PC-3 (cell line): ENCODE measurements around the gene FBF1.

ENCODE experiments used
- EZH2 ChIP-seq: fragments of 300-600 bp; sonication (generic); IDR thresholded peaks from one replicate; pipeline ENCODE4 v1.6.1; 2017; ENCODE audit warnings: antibody characterized with exemption, mild to moderate bottlenecking, low read length; ENCODE audit not compliant: unreplicated experiment
- TF ChIP-seq, protein P1 (sequence below): fragments of 300-600 bp; sonication (generic); conservative IDR thresholded peaks from 2 replicates; pipeline ENCODE4 v1.5.1; 2017; ENCODE audit warnings: antibody characterized with exemption, low read depth, mild to moderate bottlenecking, low read length

DNA sequence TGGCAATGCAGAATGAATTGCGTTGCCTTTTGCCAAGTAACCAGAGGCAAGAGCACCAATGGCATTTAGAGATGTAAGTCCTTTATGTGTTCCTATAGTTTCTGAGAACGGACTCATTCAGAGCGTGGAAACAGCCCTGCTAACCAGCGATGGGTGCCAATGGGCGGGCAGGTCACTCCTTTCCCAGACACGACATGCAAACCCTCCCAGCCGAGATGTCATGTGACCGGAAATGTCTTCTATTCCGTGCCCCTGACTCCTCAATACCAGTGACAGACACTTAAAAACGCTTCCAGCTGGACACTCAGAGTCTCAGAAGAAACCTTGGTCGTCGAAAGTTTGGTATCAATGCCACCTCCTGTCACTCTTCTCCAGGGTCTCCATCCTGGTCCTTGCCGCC lies 3.2 kb downstream of the FBF1 start:
- TF ChIP-seq, protein P1, sequence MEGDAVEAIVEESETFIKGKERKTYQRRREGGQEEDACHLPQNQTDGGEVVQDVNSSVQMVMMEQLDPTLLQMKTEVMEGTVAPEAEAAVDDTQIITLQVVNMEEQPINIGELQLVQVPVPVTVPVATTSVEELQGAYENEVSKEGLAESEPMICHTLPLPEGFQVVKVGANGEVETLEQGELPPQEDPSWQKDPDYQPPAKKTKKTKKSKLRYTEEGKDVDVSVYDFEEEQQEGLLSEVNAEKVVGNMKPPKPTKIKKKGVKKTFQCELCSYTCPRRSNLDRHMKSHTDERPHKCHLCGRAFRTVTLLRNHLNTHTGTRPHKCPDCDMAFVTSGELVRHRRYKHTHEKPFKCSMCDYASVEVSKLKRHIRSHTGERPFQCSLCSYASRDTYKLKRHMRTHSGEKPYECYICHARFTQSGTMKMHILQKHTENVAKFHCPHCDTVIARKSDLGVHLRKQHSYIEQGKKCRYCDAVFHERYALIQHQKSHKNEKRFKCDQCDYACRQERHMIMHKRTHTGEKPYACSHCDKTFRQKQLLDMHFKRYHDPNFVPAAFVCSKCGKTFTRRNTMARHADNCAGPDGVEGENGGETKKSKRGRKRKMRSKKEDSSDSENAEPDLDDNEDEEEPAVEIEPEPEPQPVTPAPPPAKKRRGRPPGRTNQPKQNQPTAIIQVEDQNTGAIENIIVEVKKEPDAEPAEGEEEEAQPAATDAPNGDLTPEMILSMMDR = no peak
- no peak for TF ChIP-seq EZH2
